GM18858 (cell line): ENCODE measurements around the gene KIF23.

ENCODE experiments used
- ATAC-seq: cut with Tn5 transposase; IDR thresholded peaks from one replicate; pipeline ENCODE4 v1.9.1; 2021; ENCODE audit not compliant: unreplicated experiment

The KIF23 gene

DNA sequence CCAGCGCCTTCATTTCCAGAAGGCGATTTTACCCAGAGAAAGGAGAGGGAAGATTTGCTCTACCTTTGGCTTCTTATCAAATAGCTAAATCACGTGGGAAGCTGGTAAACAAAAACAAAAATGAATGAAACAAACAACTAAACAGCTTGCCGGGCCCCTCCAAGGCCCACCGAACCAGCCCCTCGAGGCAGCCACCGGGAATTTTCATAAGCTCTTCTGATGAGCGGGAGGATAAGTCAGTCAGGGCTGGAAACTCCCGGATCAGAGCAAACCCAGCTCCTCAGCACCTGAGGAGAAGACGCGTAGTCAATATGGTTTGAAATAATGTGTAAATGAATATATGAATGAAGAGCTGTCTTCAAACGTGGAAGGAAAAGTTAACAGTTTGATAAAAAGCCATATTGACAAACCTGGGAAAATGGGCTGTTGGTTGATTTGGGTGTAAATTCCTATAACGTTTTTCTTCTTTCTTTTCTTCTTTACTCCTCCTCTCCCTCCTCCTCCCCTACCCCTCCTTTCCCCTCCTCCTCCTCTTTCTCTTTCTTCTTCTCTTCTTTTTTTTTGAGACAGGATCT, 49.1 kb downstream of the KIF23 start:
- no peak for ATAC-seq

DNA sequence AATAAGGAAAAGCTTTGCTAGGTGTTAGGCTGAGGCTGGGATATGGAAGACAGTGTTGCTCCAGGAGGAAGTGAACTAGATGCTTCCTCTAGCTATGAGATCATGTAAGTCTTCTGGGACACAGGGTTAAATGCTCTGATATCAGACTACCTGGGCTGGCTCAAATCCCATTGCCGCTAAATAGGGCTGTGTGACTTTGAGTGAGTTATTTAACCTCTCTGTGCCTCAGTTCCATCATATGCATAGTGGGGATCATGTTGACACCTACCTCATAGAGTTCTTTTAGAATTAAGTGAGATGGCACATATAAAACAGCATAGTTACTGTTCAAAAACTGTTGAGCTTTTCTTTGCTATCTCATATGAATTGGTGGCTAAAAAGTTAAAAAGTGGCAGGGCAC, 51.1 kb downstream of the KIF23 start:
- no peak for ATAC-seq

DNA sequence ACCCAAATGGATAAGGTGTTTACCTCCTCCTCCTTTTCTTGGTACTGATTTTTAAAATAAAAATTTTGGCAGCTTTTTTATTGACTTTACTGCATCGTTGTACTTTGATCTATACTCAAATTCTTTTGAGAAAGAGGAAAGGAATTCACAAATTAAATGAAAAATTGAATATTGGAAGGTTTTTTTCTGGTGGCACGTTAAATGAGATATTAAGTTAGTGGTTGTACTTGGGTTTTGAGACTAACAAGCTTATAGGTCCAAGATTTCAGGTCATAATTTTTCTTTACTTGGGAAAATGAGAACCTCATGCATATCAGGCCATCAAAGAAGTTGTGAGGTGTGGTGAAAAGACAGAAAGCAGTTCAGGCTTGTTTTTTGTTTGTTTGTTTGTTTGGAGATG, 52.6 kb downstream of the KIF23 start:
- ATAC-seq, result no peak

DNA sequence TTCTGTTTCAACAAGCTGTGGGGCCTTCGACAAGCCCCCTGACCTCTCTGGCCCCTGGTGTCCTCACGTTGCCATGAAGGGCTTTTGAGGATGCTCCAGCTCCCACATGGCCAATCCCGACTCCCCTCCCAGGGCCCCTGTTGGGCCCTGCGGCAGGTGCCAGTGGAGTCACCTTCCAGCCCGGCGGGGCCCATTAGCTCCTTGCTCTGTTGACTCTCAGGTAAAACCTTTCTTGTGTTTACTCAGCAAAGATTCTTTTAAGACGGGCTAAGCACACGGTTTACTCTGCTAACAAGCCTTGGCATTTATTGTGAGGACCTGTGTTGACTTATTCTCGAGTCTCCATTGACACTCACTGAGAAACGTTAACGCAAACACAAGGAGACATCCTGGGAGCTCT, 53.5 kb downstream of the KIF23 start:
- ATAC-seq, result no peak

DNA sequence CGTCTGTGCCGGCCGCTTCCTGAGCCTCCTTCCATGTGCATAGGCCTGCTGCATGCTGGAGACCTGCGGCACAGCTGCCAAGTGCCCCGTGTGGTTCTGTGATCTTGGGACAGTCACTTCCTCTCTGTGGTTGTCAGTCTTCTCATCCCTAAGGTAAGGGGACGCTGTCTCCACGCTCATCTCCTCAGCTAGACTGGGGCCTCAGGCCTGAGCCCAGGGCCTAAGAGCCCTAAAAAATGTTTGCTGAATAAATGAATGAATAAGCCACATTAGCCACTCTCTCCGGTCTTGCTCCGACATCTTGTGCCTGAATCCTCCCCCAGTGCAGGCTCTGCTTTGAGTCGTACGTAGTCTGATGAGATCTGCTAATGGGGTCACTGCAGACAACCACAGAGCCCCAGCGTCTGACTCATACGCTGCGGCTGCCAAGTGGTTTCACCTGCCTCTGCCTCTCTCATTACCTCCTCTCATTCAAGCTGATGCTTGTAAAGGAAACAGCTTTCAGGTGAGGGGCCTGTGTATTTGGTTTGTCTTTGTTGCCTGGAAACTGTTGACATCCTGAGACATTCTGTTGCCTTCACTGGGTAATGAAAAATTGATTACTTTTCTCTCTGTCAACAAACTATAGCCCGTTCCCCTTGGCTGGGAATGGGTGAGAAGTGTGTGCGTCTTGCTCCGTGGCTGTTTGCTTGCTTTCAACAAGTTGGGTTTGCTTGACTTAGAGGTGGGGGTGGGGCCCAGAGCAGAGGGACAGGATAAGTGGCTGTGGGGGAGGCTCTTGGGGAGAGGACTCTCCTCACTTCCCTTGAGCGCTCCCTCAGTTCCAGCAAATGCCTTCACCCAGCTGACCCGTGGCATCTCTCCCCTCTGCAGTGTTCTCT, 54.3 kb downstream of the KIF23 start:
- ATAC-seq, result no peak

DNA sequence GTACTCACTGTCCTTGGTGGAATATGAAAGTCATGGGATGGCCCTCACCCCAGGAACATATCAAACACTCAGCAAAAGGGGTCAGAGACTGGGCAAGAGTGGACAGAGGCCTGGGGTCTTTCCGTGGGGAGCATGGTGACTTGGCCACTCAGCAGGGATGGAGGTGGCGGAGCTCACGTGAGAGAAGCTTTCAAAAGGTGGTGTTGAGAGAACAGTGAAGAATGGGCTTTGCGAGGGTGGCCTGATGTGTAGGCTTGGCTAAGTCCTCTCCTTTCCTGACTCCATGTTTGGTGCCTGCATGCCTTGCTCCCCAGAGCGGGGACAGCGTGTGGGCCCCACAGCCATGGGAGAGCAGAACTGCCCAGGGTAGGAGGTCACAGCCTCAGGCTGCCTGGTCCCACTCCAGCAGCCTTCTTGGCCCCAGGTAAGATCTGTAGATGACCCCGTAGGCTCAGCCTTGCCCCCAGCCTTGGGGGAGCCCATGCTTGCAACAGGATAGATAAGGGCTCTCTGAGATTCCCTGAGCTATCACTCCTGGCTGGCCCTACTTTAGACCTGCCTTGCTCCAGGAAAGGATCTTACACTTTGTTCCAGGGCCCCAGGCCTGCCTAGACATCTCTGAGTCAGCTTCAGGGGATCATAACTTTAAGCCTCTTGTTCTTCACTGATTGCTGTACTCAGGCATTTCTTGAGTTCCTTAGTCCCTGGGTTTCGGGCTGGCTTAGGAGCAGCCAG, 55.5 kb downstream of the KIF23 start:
- ATAC-seq, result no peak

DNA sequence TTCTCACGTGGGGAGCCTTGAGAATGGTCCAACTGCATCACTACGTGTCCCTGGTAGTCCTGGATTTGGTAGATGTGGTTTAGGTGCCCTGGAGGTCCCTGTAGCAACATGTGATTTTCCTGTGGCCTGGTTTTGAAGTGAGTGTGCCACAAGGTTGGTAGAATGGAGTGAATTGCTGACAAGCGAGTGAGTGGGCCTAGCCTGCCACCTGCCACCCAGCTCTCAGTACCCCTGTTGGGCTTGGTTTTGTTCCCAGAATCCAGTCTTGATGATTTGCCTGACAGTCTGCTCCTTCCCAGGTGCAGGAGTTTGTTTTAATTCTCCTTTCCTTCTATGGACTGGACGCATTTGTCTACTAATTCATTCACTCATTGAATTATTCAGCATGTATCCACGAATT, 57.9 kb downstream of the KIF23 start:
- no peak for ATAC-seq

DNA sequence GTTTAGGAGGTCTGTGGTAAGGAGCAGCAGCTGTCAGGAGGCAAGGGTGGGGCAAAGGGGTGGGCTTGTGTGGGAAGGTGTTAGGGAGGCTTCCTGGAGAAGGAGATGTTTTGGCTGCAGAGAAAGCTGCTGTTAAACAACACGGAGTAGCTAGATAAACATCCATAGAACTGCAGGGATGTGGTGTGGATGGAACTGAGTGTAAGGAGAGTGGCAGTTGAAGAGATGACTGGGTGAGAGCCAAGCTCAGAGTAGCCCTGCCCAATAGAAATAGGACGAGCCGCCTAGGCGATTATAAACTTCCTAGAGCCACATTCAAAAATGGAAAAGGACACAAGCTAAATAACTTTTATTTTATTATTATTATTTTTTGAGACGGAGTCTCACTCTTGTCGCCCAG, 58.4 kb downstream of the KIF23 start:
- ATAC-seq, result no peak

DNA sequence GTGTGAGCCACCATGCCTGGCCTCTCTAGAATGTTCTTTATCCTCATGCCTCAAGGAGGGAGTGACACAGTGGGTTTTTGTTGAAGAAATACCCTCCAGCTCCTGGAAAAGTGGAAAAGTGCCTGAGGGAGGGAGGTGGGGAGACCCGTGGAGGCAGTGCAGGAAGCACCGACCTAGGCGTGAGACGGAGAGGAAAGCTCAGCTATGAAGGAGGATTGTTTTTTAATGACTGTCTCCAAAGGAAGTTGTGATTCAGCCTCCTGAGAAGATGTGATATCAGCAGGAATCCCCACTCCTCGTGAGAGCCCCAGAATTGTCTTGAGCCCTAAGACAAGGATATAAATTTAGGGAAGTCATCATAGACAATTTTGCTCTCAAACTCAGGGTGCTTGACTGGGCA, 60.1 kb downstream of the KIF23 start:
- no peak for ATAC-seq

DNA sequence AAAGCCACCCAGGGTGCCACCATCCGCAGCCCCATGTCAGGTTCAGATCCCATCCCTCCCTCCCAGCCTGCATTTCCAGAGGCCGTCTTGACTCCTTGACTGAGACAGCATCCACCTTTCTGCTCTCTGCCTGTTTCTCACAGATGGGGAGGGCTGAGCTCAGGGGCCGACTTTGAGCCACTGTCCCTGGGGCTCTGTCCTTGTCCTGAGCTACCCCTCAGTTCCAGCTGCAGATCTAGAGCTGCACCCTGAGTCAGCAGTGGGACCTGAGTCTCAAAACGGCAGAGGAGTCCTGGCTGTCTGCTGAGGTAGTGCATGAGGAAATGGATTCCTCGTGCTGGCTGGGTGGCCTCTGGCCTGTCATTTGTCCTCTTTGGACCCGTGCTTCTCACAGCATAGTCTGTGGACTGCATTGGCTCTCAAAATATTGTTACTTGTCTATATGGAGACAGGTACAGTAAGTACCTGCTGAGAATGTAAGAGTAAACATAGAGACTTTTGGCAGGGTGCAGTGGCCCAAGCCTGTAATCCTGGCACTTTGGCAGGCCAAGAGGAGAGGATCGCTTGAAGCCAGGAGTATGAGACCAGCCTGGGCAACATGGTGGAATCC, 60.8 kb downstream of the KIF23 start:
- ATAC-seq, result no peak

DNA sequence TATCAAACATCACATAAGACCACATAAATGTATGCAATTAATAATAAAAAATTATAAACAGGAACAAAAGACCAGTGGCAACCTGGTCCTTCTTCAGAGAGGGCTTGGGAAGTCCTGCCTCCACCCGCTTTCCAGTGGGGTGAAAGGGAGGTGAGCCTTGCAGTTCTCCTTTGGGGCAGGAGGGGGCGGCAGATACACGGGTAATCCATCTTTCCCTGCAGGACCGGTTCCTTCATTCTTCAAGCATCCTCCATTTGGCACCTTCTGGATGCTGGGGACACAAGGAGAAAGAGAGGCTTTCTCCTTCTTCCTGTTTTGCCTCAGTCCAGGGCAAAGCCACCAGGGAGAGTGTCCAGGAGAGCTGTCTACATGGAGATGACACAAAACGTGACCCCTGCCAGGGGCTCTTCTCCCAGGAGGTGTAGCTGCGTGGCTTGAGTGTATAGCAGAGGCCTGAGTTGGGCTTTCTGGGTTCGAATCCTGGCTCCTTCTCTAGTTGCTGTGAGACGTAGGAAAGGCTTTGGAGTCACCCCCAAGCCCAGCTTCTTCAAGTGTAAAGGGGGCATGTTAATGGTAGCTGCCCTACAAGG, 61.7 kb downstream of the KIF23 start:
- ATAC-seq, result no peak

DNA sequence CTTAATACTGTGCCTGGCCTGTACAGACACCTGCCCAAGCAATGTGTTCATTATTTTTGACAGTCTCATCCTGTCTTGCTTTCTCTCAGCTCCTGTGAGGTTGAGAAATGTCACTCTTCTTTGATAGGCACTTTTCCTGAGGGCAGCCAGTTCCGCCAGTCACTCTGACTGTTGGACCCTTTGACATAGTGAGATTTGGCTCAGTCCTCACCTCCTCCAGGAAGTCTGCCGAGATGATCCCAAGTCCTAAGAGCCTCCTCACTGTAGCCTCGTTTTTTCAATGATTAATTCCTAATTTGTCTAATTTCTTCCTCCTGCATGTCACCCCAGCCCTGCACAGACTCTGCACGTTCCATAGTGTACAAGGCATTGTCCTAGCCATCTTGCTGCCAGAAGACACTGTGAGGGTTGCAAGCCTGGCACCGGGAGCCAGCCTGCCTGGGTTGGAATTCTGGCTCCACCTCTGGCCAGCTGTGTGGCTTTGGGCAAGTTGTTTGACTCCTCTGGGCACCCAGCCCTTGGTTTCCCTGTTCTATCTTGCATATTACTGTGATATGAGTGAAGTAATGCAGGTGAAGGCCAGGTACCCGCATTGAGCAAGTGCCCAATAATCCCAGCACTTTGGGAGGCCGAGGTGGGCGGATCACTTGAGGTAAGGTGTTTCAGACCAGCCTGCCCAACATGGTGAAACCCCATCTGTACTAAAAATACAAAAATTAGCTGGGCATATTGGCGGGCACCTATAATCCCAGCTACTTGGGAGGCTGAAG, 62.7 kb downstream of the KIF23 start:
- no peak for ATAC-seq

DNA sequence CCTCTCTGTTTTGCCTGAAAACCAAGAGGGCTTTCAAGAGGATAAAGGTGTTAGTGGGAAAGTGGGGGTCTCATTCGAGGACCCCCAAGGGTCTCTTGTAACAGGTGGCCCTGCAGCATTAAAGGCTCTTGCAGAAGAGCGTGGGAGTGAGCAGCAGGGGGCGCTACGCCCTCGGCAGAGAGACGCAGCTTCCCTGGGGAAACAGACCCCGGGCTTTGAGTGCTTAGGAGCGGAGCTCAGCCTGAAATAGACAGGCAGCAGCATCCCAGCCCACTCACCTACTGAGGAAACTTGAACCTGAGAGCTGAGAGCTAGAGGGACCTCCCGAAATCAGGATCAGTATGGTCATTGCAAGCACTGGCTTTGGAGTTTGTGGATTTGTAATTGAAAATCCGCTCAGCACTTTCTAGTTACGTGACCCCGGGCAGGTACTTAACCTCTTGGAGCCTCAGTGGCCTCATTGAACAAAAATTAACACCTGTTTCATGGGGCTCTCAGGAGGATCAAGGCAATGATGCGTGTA, 64.2 kb downstream of the KIF23 start:
- no peak for ATAC-seq

DNA sequence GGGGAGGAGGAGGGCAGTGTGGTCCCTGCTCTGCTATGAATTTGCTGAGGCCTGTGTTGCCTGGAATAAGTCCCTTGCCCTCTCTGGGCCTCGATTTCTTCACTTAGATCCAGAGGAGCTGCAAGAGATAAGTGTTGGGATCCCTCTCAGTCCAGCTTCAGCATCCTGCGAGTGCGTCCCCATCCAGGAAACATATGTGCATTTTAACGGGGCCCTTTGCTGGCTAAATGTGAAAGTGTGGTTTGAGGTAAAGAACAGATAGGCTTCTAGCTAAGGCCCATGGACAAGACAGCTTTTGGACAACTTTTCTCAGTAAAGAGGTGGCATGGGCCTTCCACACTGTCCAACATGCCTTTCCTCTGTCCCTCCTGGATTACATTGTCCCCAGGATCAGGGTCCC, 64.9 kb downstream of the KIF23 start:
- no peak for ATAC-seq

DNA sequence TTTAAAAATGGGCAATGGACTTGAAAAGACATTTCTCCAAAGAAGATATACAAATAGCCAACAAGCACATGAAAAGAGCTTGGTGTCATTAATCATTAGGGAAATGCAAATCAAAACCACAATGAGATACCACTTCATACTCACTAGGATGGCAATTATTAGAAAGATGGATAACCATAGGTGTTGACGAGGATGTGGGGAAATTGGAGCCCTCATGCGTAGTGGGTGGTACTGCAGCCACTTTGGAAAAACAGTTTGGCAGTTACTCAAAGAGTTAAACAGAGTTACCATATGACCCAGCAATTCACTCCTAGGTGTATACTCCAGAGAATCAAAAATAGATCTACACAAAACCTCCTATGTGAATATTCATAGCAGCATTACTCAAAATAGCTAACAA, 65.8 kb downstream of the KIF23 start:
- no peak for ATAC-seq

DNA sequence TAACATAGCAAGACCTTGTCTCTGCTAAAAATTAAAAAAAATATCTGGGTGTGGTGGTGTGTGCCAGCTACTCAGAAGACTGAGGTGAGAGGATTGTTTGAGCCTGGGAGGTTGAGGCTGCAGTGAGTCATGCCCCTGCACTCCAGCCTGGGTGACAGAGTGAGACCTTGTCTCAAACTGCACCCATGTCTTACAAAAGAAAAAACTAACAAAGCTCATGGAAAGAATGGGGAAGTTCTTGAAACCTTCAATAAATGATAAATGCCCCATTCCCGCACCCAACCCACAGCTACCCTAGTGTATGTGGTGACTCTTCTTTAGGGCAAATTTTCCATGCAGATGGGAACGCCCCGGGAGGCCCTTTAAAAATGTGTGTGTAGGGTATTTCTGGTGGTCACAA, 66.8 kb downstream of the KIF23 start:
- no peak for ATAC-seq

DNA sequence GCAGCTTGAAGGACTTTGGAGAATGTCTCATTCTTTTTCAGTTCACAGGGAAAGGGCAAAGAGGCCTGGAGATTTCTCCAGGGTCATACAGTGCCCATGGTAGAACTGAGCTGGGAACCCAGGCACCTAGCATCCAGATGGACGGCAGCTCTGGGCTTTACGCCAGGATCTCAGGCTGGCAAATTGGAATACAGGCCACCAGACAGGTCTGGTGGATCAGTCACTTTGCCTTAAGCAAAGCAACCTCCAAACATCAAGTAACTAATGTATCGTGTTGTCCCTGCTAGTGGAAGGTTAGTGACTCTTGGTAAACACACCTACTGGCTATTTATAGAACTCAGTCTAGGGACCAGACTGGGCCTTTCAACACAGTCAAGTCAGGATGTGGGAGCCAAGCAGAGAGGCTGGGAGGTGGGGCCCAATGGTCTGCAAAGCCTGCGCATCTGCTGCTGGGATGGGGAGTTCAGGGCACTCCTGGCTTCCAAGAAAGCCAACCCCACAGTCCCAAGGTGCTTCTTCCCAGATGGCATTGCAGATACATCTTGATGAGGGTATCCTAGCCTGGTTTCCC, 68.6 kb downstream of the KIF23 start:
- no peak for ATAC-seq

DNA sequence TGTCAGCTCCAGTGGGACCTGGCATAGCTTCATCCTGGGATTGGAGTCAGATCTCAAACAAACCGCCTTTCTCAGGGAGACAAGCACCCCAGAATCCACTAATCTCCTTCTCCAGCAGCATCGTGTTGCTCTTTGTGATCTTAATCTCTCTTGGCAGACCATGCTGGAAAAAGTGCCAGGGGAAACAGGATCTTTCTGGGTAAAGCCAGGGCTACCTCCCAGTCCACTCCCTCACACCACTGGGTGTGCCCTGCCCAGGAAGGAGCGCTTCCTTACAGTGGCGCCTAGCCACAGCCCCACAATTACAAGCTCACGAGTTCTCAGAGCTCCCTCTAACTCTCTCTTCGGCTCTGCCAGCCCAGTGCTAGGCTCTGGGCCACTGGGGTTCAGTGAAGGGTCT, 70.7 kb downstream of the KIF23 start:
- ATAC-seq, result no peak

DNA sequence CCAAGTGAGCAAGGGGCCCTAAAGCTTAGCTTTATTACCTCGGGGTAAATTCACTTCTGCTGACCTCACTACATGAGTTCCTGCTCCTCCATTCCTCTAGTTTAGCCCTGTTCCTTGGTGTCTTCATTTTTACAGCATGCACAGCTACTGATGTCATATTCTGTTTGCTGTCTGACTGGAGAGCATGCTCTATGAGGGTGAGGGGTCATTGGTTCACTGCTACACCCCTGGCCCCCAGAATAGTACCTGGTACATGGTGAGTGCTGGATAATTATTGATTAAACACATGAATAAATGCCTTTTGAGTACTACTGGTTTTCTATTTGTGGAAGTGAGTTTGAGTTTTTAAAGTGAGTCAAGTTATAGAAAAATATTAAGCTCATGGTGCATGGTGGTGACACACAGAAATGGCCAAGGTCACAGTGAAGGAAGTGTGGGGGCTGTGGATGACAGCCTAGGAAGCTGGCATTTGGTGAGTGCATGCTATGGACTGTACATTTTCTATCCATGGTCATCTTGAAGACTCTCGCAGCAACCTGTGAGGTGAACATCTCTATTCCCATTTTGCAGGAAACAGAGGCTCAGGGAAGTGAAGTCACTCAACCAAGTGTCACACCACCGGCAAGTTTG, 72.4 kb downstream of the KIF23 start:
- ATAC-seq, result no peak
